Measurements from ENCODE around the gene SLAMF1. TPM values are rescaled to one million over a fixed set of nuclear protein-coding genes. Genes with fewer than 3 reads are reported as not detected.
"Not testable (repeated sequence)": the region's sequence is repeated elsewhere in the genome, so short reads cannot be mapped to it uniquely, and the experiment has no call there.

Gene SLAMF1
- total RNA-seq, 1 experiment from 2014 or later = not detected

DNA sequence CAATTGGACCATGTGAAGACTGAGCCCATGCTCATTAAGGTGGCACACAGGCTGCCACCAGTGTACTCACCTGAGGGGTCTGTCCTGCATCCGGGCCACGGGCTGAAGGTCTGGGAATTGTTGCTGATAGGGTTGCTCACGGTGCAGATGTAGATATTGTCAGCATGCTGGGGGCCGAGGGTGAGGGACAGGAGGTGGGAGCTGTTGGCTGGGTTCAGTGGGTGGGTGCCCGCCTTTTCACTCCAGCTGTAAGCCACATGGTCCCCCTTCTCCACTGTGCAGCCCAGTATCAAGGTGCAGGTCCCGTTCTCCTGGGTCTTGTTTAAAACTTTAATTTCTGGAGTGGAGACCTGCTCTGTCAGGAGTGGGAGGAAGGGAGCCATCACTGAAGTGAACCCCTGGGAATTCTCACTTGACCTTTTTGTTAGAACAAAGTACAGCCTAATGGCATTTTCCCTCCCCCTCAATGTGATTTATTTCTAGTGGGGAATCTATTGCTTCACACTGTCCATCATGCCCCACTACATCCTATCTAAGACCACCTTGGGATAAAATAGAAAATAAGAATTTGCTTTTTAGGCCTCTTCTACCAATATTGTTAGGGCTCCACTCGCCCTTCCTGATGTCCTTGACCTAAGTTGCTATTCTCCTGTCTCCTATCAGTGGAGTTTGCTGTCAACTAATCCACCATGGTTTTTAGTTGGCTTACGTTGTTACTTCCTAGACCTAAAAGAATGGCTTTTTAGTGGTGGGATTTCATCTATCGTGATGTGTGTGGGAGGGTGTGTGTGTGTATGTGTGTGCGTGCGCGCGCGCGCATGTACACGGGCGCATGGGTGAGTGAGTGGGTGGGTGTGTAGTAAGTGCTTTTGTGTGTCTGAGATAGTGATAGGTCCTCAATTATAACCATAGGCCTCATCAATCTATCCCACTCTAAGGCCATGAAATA, 12.0 kb downstream of the SLAMF1 start:
- Histone ChIP-seq H3K27me3 (no peaks in the 10 kb centered on the region; the same call in 1 of the 2 replicates), H3K36me3 (no peaks in the 10 kb centered on the region), H3K4me3 (no peak overlapping the region), H3K9me3 (no peaks in the 10 kb centered on the region)
- DNase-seq = no peak

DNA sequence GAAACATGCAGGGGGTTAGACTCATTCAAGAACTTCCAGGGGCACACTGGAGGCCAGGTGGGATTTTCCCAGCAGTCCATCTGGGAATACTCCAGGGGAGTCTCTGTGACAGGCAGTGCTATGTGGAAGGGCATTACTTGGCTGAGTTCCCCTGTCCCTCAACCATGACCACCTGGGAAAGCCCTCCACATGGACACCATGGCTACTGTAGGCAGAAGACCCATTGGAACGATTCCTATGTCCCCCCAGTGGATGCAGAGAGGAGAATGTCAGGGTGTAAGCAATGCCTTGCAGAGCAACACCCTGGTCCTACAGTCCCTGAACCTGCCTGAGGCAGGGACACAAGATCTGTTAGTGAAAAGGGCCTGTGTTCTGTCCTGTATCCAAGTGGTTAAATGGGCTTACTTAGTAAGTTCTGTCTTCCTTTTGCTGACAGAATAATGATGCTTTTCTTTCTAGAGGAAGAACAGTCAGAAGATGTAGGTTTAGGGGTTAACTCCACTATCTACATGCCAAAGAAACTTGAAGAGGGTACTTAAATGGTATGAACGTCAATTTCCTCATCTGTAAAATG, 13.4 kb downstream of the SLAMF1 start:
- no peaks in the 10 kb centered on the region for H3K36me3 ChIP-seq

DNA sequence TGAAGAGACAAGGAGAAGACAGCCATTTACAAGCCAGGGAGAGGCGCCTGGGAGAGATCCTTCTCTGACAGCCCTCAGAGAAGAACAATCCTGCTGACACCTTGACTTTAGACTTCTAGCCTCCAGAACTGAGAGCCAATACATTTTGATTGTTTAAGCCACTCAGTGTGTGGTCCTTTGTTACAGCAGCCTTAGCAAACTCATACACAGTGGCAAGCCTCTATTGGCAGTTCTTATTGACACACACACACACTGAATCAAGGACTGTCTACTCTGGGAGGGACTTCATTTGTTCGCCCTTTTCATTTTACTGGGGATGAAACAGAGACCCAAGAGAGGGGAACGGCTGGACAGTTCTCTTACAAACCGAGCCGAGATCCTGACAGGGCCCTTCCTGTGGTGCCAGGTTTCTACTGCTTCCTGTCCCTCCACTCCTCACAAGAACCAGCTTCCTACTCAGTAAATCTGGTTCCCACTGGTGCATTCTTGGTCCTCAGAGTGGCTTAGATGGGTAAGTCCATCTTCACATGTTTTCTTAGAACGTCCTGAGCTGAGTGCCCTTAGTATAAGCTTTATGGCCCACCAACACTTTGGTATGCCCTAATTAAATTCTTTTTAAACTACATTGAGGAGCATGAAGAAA, 14.7 kb downstream of the SLAMF1 start:
- Histone ChIP-seq H3K27me3 (no peaks in the 10 kb centered on the region; the same call in 1 of the 2 replicates), H3K9me3 (no peaks in the 10 kb centered on the region), H3K4me3 (no peak overlapping the region), H3K36me3 (no peaks in the 10 kb centered on the region)
- DNase-seq = no peak

More for the DNA sequence above, 13.4 kb downstream of the SLAMF1 start:
- Histone ChIP-seq H3K4me3 (no peak overlapping the region), H3K27me3 (no peaks in the 10 kb centered on the region; the same call in 1 of the 2 replicates), H3K9me3 (no peaks in the 10 kb centered on the region)
- no peak for DNase-seq

DNA sequence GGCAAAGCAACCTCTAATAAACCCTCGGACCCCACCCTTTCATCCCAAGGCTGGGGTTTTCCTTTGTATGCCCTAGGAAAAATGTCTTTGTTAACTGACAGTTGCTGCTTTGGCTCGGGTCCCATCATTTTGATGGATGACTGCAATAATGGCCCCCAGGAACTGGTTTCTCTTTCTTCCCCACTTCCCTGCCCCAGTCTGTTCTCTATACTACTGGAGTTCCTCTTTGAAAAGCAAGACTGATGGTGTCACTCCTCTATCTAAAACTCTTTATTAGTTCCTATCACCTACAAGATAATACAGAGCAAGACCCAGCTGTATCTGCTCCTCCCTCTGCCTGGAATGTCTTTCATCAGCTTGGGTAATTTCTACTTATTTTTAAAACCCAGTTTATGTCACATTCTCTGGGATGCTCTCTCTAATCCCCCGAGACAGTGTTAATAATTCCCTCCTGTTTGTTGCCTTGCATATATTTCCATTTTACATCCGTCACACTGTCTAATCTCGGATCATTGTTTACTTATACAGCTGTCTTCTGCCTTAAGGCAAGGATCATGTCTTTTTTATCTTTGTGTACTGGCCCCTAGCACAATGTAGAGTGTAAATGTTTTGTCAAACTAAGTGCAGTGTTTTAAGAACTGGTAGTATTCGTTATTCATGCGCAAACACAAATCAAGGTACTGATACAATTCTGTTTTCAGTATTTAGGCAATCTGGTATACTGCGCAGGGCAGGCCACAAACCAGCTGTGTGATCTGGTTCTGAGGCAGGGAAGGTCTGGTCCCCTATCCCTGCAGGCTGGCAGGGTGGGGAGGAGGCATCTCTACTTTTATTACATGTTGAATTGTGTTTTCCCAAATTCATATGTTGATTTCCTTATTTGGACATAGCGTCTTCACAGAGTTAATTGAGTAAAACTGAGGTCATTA, 16.1 kb downstream of the SLAMF1 start:
- Histone ChIP-seq H3K9me3 (no peaks in the 10 kb centered on the region), H3K4me3 (no peak overlapping the region), H3K27me3 (peaks cover 4% of the 10 kb centered on the region; the same call in 1 of the 2 replicates), H3K36me3 (no peaks in the 10 kb centered on the region)
- no peak for DNase-seq

DNA sequence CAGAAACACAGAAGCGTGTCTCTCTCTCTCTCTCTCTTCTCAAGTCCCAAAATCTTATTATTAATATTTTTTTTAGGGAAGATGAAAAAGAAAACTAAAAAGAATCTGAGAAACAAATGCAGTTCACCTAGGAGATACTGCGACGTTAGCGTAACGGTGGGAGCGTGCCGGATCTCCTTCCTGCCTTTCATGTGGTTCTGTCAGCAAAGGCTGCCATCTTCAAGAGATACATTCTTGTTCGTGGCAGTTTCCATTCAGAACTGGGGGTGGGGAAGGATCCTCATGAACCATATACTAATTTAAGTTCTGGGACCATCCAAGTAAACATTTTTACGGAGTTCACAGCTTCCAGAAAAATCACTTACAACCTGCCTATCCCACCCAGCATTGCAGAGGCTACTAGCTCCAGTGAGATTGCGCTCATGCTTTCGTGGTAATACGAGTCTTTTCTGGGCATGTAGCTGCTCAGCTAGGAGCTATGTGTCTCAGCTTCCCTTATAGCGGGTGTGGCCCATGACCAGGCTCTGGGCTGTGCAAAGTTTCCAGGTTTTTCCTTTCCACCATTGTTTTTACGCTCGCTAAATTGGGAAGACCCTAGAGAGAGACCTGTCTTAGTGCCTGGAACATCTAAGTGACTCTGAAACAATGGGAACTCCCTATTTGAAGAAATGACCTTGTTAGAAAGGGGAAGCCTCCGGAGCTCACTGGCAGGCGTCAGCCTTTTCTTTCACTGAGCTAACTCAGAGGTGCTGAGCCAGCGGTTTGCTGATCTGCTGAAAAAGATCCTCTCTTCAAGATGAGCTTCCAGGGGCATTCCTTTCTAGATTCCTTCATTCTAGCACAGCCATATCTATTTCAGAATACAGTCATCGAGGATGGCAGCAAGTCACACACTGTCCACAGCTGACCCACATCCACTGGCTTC, 17.3 kb downstream of the SLAMF1 start:
- no peak overlapping the region for H3K4me3 ChIP-seq
- DNase-seq = no peak
- H3K27me3 ChIP-seq = peaks cover 8% of the 10 kb centered on the region; the same call in 1 of the 2 replicates
- H3K9me3 ChIP-seq = no peaks in the 10 kb centered on the region
- H3K36me3 ChIP-seq = no peaks in the 10 kb centered on the region

DNA sequence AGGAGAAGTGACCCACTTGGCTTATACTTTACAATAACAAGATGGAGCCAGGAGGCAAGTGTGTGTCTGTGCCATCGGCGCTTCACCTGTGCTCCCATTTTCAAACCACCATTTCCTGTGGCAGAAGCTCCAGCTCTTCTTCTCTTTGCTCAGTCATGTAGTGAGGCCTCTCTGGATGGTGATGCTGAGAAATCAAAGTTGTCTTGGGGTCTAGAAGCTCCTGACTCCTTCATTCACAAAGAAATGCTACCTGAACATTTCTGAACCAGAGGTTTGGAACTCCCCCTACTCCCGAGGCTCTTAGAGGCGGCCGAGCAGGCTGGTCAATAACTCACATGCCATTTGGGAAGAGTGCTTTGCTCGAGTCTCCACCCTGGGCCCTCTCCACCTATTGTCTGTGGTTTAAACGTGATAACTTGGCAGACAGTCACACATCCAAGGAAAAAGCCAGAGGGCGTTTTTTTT, 18.0 kb downstream of the SLAMF1 start:
- Histone ChIP-seq H3K27me3 (peaks cover 8% of the 10 kb centered on the region; the same call in 1 of the 2 replicates), H3K9me3 (no peaks in the 10 kb centered on the region), H3K4me3 (no peak overlapping the region), H3K36me3 (no peaks in the 10 kb centered on the region)
- DNase-seq = no peak

DNA sequence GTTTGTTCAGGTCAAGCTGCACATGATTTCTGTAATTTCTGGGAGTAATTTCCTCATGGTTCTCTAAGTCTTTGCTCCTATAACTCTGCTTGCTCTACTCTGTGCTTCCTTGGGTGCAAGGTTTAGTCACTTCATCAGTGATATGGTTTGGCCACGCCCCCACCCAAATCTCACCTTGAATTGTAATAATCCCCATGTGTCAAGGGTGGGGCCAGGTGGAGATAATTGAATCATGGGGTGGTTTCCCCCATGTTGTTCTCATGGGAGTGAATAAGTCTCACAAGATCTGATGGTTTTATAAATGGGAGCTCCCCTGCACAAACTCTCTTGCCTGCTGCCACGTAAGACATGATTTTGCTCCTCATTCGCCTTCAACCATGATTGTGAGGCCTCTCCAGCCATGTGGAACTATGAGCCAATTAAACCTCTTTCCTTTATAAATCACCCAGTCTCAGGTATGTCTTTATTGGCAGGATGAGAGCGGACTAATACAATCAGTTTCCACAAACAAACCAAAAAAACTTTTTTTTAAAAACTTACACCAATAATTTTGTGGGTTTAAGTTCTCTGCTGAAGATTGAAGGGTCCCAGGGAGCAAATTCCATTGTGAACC, 19.1 kb downstream of the SLAMF1 start:
- H3K27me3 ChIP-seq, H3K36me3 ChIP-seq, H3K4me3 ChIP-seq, H3K9me3 ChIP-seq, DNase-seq: not testable (repeated sequence)

DNA sequence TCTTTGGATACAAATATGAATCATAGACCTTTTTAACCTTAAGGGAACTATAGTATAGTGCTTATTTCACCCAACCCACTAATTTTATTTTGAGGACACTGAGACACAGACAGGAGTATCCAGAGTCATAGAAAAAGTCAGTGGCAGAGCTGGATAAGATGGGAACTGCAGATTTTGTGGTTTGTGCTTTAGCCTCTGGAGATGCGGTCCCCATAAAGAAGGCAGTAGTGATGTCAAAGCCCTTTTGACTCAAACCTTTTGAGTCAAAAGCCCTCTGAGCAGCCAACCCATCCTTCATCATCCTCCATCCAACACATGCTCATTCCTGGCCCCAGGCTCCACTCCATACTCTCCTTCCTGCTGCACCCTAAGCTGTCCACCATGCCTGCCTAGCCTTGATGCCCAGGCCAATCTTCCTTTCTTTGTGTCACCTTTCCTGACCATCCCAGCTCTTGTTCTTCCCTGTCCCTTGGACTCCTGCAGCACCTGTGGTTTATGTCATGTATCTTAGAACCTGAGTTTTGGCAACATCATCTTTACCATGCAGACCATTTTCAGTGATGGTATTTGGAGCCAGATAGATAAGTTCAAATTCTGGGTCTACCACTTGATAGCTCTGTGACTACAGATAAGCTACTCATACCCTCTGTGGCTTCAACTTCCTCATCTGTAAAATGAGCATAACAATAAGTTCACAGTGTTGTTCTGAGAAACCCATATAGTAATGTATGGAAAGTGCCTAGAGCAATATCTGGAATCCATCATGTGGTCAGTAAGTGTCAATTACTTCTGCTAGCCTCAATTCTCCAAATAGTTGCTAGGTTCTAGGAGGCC, 20.1 kb downstream of the SLAMF1 start:
- DNase-seq = no peak
- no peak overlapping the region for H3K4me3 ChIP-seq
- no peaks in the 10 kb centered on the region for H3K36me3 ChIP-seq
- peaks cover 8% of the 10 kb centered on the region; the same call in 1 of the 2 replicates for H3K27me3 ChIP-seq
- no peaks in the 10 kb centered on the region for H3K9me3 ChIP-seq

DNA sequence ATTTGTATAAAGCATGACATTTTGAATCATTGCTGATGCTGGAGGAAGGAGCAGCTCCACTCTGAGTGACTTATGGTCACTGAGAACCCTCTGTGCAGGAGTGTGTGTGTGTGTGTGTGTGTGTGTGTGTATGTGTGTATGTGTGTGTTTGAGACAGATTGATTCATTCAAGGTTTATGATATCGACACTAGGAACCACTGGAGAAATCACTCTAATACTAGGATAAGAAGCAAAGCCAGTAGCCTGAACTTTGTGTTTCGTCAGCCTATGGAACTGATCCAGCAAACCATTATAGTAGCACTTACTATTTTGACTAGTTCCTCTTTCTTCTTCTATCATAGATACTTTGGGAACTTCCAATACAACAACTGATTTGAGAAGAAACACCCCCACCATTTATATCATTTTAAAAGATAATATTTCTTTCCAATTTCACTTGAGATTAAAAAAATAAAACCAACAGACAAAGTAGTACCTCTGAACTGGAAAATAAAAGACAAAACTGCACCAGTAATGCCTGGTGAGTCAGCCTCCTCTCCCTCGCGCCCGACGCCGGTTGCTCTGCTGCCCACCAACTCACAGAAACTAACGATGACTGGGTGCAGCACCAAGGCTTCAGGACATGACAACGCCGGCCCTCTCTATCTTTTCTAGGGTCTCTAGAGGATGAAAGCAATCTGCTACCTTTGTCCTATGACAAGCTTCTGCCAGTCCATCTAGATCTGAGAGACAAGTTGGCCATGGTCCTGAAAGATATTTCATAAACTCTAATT, 20.9 kb downstream of the SLAMF1 start:
- no peak for DNase-seq

DNA sequence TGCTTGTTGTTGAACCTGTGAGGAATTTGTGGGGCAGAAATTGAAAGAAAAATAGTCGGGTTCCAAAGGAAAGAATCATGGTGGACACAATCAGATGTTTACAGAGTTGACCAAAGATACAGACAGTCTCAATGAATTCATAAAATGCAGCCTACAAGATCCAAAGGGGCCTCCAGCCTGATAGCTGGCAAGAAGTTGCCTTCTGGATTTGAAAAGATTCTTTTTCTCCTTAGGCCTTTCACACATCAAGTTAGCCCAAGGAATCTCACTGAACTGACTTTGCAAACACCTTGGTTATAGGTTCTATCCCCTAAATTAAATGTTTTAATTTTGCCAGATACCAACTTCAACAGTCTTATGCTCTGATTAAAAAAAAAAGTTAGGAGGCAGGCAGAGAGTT, 21.5 kb downstream of the SLAMF1 start:
- no peaks in the 10 kb centered on the region for H3K9me3 ChIP-seq
- DNase-seq = no peak
- no peak overlapping the region for H3K4me3 ChIP-seq
- H3K27me3 ChIP-seq = peaks cover 8% of the 10 kb centered on the region; the same call in 1 of the 2 replicates
- no peaks in the 10 kb centered on the region for H3K36me3 ChIP-seq

More for the DNA sequence above, 20.9 kb downstream of the SLAMF1 start:
- no peaks in the 10 kb centered on the region for H3K36me3 ChIP-seq
- peaks cover 8% of the 10 kb centered on the region; the same call in 1 of the 2 replicates for H3K27me3 ChIP-seq
- H3K9me3 ChIP-seq = no peaks in the 10 kb centered on the region
- H3K4me3 ChIP-seq = no peak overlapping the region

DNA sequence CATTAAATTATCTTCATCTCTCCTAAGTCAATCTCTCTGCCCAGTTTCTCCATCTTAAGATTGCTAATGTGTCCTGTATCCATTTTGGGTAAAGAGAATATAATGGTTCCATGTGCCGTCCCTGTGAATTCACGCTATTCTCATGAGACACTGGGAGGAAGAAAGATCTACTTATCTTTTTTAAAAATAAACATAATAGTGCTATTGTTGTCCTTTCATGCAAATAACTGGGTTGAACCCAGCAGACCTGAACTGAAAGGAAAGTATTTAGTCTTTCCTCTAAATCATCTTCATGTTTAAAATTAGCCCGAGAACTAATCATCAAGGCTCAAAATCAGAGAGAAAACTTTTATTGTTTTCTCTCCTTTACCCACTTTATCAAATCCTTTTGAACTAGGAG, 22.4 kb downstream of the SLAMF1 start:
- Histone ChIP-seq H3K36me3 (no peaks in the 10 kb centered on the region), H3K9me3 (no peaks in the 10 kb centered on the region), H3K4me3 (no peak overlapping the region), H3K27me3 (peaks cover 8% of the 10 kb centered on the region; the same call in 1 of the 2 replicates)
- DNase-seq = no peak

DNA sequence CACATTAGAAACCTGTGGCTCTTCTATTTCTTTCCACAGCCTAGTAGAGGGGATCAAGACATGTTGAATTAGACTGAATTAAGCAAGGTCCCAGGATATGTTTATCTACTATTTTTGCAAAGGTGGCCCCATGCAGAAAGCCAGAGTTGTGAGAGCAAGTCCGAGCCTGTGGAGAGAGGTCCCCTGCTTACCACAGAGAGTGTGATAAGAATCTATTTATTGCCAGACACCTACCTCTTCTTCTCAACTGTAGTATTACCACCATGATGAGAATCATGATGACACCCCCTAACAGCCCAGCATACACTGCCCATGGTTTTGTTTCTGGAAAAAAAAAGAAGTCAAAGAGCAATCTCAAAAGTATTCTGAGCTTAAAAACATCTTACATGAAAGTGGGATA, 23.0 kb downstream of the SLAMF1 start:
- no peaks in the 10 kb centered on the region for H3K9me3 ChIP-seq
- H3K4me3 ChIP-seq = no peak overlapping the region
- no peak for DNase-seq
- no peaks in the 10 kb centered on the region for H3K36me3 ChIP-seq
- H3K27me3 ChIP-seq = peaks cover 8% of the 10 kb centered on the region; the same call in 1 of the 2 replicates

DNA sequence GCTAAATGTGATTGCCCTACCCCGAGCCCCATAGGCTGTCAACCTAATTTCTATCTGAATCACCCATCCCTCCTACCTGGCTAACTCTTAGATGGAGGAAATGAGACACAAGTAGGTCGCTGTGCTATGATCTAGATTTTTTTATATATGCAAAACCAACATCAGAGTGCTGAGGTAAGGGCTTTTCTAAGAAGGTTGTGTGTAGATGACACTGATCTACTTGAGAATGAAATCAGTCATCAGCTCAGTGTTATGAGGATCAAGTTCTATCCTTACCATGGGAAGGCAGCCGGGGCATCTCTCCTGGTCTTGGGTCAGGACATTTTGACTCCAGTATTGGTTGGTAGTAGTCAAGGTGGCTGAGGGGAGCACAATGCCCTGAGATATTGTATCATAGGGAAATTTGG, 23.6 kb downstream of the SLAMF1 start:
- H3K36me3 ChIP-seq = no peaks in the 10 kb centered on the region
- peaks cover 8% of the 10 kb centered on the region; the same call in 1 of the 2 replicates for H3K27me3 ChIP-seq
- no peak for DNase-seq
- H3K4me3 ChIP-seq = no peak overlapping the region
- H3K9me3 ChIP-seq = no peaks in the 10 kb centered on the region

Measured in MG63 (cell line).